A673 (cell line): ENCODE results near the gene ABCG1.
A peak's percentile ranks its signal among the peaks of the same experiment; 100 is the strongest.

Experiments used
- CTCF ChIP-seq: fragments of 300-800, 200-600 bp; sonication (generic); conservative IDR thresholded peaks from 2 replicates; pipeline ENCODE4 v1.5.1; 2017; ENCODE audit warnings: low read depth, mild to moderate bottlenecking, antibody characterized with exemption, low read length, moderate library complexity, mixed read lengths
- EZH2 ChIP-seq: fragments of 200-600 bp; sonication (generic); IDR thresholded peaks from 2 replicates; pipeline ENCODE4 v1.6.1; 2017; ENCODE audit warnings: borderline replicate concordance, low read depth, mild to moderate bottlenecking, mixed read lengths, antibody characterized with exemption, low read length; ENCODE audit not compliant: poor library complexity, severe bottlenecking

DNA sequence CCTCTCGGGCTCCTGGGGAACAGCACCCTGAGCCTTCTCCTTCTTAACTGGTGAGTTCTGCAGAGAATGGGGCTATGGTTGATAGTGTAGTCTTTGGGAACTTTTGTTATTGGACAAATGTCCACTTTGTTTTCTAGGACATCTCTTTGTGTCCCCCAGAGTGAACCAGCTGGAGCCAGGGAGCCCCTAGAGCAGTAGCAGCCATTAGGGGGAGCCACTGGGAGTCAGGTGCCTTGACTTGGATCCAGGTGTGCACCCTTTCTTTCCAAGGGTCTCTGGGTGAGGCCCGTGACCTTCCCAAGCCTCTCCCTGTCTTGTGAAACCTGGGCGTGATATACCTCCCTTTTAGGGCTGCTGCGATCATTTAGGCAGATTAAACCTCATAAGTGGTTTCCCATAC is 36.9 kb downstream of the ABCG1 start:
- TF ChIP-seq CTCF (peak; percentile 26; the same call in 1 of the 2 replicates), EZH2 (no peak)
